Common myeloid progenitor, CD34-positive (primary cell): Measurements from ENCODE around the gene IFT20.

Experiments used
- CTCF ChIA-PET: fragments of 350-600 bp; sonication (Branson Sonifier 250); formaldehyde crosslinking; loops from one replicate; lab custom pipeline; 2021; ENCODE audit warnings: antibody characterized with exemption; lab: Charles Lee
- POLR2A ChIA-PET: fragments of 350-600 bp; sonication (Branson Sonifier 250); formaldehyde crosslinking; loops from one replicate; lab custom pipeline; 2021; ENCODE audit warnings: antibody characterized with exemption; lab: Charles Lee
- DNase-seq, 3 donors: peaks; one replicate each; pipeline versions ENCODE4 v3.0.0 to v3.0.0-alpha.2; 2013
- H3K27ac ChIP-seq, 2 experiments: 1 replicate in 1 of 2; 2 replicates in 1 of 2; pipeline ENCODE4 v1.7.0; 2013; ENCODE audit warnings: inconsistent platforms in 2 of 2, low read length in 2 of 2, mild to moderate bottlenecking in 2 of 2, low read depth in 1 of 2, moderate library complexity in 1 of 2; ENCODE audit not compliant: severe bottlenecking in 2 of 2, insufficient read depth in 1 of 2, poor library complexity in 1 of 2
- H3K27me3 ChIP-seq, 5 experiments: replicated peaks in 2 of 5; 1 replicate in 3 of 5; 2 replicates in 2 of 5; pipeline versions ENCODE4 v1.6.1 to v1.7.0; 2013; ENCODE audit warnings: low read length in 4 of 5, mild to moderate bottlenecking in 2 of 5, moderate library complexity in 2 of 5, inconsistent platforms in 1 of 5; ENCODE audit not compliant: insufficient read depth in 5 of 5, control insufficient read depth in 4 of 5
- H3K36me3 ChIP-seq, 4 experiments: 1 replicate in 2 of 4; 2 replicates in 2 of 4; pipeline versions ENCODE4 v1.6.1 to v1.7.0; 2013; ENCODE audit warnings: low read length in 3 of 4, control low read depth in 1 of 4, mild to moderate bottlenecking in 1 of 4; ENCODE audit not compliant: control insufficient read depth in 4 of 4, insufficient read depth in 4 of 4
- H3K4me1 ChIP-seq, 4 experiments: 1 replicate in 3 of 4; 2 replicates in 1 of 4; pipeline versions ENCODE4 v1.6.1 to v1.7.1; 2013; ENCODE audit warnings: low read length in 3 of 4, mild to moderate bottlenecking in 3 of 4, control low read depth in 1 of 4, inconsistent platforms in 1 of 4, moderate library complexity in 1 of 4; ENCODE audit not compliant: control insufficient read depth in 4 of 4, insufficient read depth in 4 of 4; ENCODE audit errors: control extremely low read depth in 1 of 4
- H3K4me3 ChIP-seq, 7 experiments: 1 replicate in 4 of 7; 2 replicates in 3 of 7; pipeline versions ENCODE4 v1.5.1 to v1.7.0; 2013; ENCODE audit warnings: mild to moderate bottlenecking in 7 of 7, low read length in 6 of 7, moderate library complexity in 6 of 7, inconsistent platforms in 2 of 7, low read depth in 2 of 7, control low read depth in 1 of 7; ENCODE audit not compliant: insufficient read depth in 4 of 7, control insufficient read depth in 1 of 7; ENCODE audit errors: extremely low read depth in 1 of 7
- H3K9me3 ChIP-seq, 5 experiments: 1 replicate in 4 of 5; 2 replicates in 1 of 5; pipeline versions ENCODE4 v1.6.1 to v1.7.1; 2013; ENCODE audit warnings: low read length in 4 of 5, mild to moderate bottlenecking in 2 of 5, inconsistent platforms in 1 of 5, low read depth in 1 of 5, moderate library complexity in 1 of 5; ENCODE audit not compliant: control insufficient read depth in 4 of 5, insufficient read depth in 2 of 5; ENCODE audit errors: control extremely low read depth in 1 of 5
- WGBS: methylation state at CpG from one replicate; pipeline ENCODE4 v1.1.5; 2013; ENCODE audit not compliant: insufficient coverage; 5-methylcytosine and 5-hydroxymethylcytosine counted together

IFT20 gene

DNA sequence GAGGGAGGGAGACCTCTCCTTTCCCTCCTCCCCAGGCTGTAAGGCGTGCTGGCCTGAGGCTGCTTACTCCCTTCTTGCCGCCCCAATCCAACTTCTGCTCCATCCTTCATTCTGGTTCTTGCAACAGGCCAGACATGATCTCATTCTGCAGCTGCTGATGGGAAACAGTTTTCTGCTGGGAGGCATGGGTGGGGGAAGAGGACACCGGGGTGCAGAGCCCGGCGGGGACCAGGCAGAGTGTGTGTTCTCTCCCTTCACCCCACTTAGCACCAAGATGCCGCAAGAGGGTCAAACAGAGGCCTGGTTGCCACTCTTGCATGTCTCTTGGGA, 37.6 kb upstream of the IFT20 start:
- Histone ChIP-seq H3K9me3 (no peaks in the 10 kb centered on the region), H3K36me3 (peaks cover 0 to 2% (median 0%) of the 10 kb centered on the region in 4 experiments), H3K27ac (no peak overlapping the region), H3K4me3 (peak overlapping the region in 1 of 7 experiments; percentile 83), H3K27me3 (peaks cover 0 to 14% (median 0%) of the 10 kb centered on the region in 5 experiments), H3K4me1 (peaks cover 0 to 22% (median 12%) of the 10 kb centered on the region in 4 experiments)
- POLR2A ChIA-PET = no interaction called here
- 89% methylated on average over 4 of the region's 6 CpGs for WGBS
- CTCF ChIA-PET = no interaction called here
- DNase-seq = no peak

- Histone ChIP-seq H3K4me1 (peaks cover 0 to 22% (median 12%) of the 10 kb centered on the region in 4 experiments), H3K36me3 (no peaks in the 10 kb centered on the region), H3K27ac (no peak overlapping the region), H3K9me3 (no peaks in the 10 kb centered on the region), H3K27me3 (peaks cover 0 to 14% (median 0%) of the 10 kb centered on the region in 5 experiments), H3K4me3 (peak overlapping the region; percentile 25 to 83 (median 61))
- 2% methylated on average over 45 of the region's 53 CpGs for WGBS
- peak in 2 of 3 donors; percentile 27 to 46 for DNase-seq
- POLR2A ChIA-PET = interaction anchor here (1.0 kb wide), 1 partner anchor 15 kb away, joined by 3 read pairs; the partner anchor contains the start of gene POLDIP2
- CTCF ChIA-PET = no interaction called here
Observed at GRCh38 chr17:28372203-28372944, 37.1 kb upstream of the IFT20 start.

DNA sequence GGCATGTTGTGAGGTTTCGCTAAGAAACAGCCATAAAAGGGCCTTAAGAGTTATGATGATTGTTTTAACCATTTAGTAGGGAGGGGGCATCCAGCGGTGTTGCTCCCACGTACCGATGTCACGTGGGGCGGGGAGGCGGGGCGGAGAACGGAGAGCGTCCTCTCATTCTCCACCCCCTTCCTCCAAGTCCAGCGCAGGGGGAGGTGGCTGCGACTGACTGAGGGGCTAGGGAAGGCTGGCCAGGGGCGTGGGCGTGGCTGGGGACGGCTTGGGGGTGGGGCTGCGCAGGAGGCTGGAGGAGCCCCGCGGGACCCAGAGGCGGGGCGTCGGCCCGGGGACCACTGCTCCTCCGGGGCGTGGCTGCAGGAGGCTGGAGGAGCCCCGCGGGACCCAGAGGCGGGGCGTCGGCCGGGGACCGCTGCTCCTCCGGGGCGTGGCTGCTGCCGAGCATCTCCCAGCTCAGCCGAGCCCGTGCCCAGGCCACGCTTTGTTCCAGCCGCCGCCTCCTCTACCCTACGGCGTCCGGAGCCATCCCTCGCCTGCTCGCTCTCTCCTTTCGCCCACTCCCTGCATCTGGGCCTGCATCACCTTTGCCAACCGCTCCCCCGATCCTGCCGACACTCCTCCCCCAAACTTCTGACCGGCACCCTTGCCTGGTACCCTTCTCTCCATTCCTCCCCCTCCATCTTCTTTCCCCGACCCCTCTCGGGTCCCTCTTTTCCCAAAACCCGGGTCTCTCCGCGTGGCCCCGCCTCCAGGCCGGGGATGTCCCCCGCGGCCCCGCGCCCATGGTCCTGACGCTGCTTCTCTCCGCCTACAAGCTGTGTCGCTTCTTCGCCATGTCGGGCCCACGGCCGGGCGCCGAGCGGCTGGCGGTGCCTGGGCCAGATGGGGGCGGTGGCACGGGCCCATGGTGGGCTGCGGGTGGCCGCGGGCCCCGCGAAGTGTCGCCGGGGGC, 36.3 kb upstream of the IFT20 start, which contains the start of gene SARM1:
TSS of gene SARM1 (plus strand) at position 450 of the 958 bp plus-strand sequence. CDS start at position 789, 339 bp downstream.
- no peak within 1 kb of the TSS for H3K27ac ChIP-seq
- under 1% methylated on average over 63 of the region's 80 CpGs for WGBS
- CTCF ChIA-PET = interaction anchor here (1.4 kb wide), 1 partner anchor 16 kb away, joined by 3 read pairs; no protein-coding TSS in a partner anchor

GRCh38 chr17:28370744-28371103, 35.5 kb upstream of the IFT20 start:
- peaks cover 0 to 22% (median 12%) of the 10 kb centered on the region in 4 experiments for H3K4me1 ChIP-seq
- no peaks in the 10 kb centered on the region for H3K9me3 ChIP-seq
- H3K4me3 ChIP-seq = peak overlapping the region in 3 of 7 experiments; percentile 76 to 83 (median 79)
- H3K27ac ChIP-seq = no peak overlapping the region
- H3K36me3 ChIP-seq = no peaks in the 10 kb centered on the region
- 100% methylated on average over 1 of the region's 1 CpG for WGBS
- peaks cover 0 to 14% (median 0%) of the 10 kb centered on the region in 5 experiments for H3K27me3 ChIP-seq
- CTCF ChIA-PET = interaction anchor here (0.9 to 5.1 kb wide), 5 partner anchors 8 to 43 kb away, joined by 3 to 27 read pairs (median 3); partner anchors contain the start of gene POLDIP2
- DNase-seq = no peak
- POLR2A ChIA-PET = no interaction called here

More for the DNA sequence above, 36.3 kb upstream of the IFT20 start, which contains the start of gene SARM1:
- Histone ChIP-seq H3K4me1 (peaks cover 0 to 22% (median 12%) of the 10 kb centered on the region in 4 experiments), H3K36me3 (no peaks in the 10 kb centered on the region), H3K27me3 (peaks cover 0 to 14% (median 0%) of the 10 kb centered on the region in 5 experiments), H3K4me3 (peak within 1 kb of the TSS; percentile 25 to 83 (median 61)), H3K9me3 (no peaks in the 10 kb centered on the region)
- POLR2A ChIA-PET = interaction anchor here (1.0 kb wide), 1 partner anchor 14 kb away, joined by 3 read pairs; the partner anchor contains the start of gene POLDIP2
- peak; percentile 82 to 93 (median 91) for DNase-seq

DNA sequence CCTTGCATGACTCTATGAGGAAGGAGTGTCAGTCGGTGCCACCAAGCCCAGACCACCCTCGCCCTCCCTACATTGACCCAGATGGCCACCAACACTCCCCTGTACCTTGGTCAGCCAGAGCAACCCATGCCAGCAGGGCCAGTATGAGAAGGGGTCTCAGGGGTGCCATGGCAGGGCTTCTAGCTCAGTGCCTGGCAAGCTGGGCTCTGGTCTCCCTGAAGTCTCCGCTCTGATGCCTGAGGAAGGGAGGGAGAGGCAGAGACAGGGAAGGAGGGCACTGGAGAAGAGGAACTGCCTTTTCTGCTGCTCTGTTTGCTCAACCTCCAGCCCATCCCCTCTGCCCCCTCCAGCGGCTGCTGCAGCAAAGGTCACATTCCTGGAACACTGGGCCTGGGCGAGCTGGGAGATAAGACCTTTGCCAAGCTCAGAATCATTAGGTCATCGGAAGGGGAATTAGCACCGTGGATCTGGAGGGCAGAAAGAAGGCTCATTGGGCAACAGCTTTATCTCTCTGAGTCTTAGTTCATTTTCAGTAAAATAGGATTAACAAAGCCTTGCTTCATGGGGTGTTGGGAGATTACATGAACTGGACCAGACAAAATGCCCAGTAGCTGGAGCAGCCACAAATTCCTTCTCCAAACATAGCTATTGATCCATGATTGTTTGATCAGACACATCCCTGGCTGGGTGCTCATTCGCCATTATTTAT, 34.9 kb upstream of the IFT20 start, which contains the start of gene VTN:
TSS of gene VTN (minus strand) at position 273 of the 709 bp plus-strand sequence. CDS start at position 169, 104 bp downstream.
- Histone ChIP-seq H3K27ac (no peak within 1 kb of the TSS), H3K4me3 (peak within 1 kb of the TSS in 5 of 7 experiments; percentile 4 to 83 (median 76)), H3K27me3 (peaks cover 0 to 14% (median 0%) of the 10 kb centered on the region in 5 experiments)

DNA sequence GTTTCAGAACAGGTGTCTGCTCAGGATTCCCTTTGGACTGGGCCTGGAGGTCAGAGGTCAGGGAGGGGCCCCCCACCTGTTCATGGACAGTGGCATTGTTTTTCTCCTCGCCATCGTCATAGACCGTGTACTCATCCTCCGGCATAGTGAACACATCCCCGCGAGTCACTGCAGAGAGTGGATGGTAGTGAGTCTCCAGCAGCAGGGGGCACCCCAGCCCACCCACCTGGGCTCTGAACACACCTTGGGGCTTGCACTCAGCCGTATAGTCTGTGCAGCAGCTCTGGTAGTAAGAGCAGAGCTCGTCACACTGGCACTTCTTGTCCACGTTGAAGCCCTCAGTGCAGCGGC, 34.4 kb upstream of the IFT20 start:
- DNase-seq = no peak
- Histone ChIP-seq H3K4me1 (peaks cover 0 to 22% (median 12%) of the 10 kb centered on the region in 4 experiments), H3K9me3 (no peaks in the 10 kb centered on the region), H3K36me3 (peaks cover 0 to 3% (median 0%) of the 10 kb centered on the region in 4 experiments), H3K4me3 (no peak overlapping the region), H3K27me3 (peaks cover 0 to 14% (median 0%) of the 10 kb centered on the region in 5 experiments), H3K27ac (no peak overlapping the region)
- CTCF ChIA-PET = interaction anchor here (1.2 to 5.1 kb wide), 2 partner anchors 8 to 11 kb away, joined by 4 to 27 read pairs; partner anchors contain the start of gene POLDIP2
- POLR2A ChIA-PET = no interaction called here
- 92% methylated on average over 10 of the region's 10 CpGs for WGBS

More for the DNA sequence above, 34.9 kb upstream of the IFT20 start, which contains the start of gene VTN:
- no peaks in the 10 kb centered on the region for H3K9me3 ChIP-seq
- ChIA-PET CTCF (interaction anchor here (0.9 to 5.1 kb wide), 5 partner anchors 8 to 44 kb away, joined by 3 to 27 read pairs (median 3); partner anchors contain the start of gene POLDIP2), POLR2A (no interaction called here)
- peaks cover 0 to 22% (median 12%) of the 10 kb centered on the region in 4 experiments for H3K4me1 ChIP-seq
- WGBS = 56% methylated on average over 6 of the region's 8 CpGs
- H3K36me3 ChIP-seq = no peaks in the 10 kb centered on the region
- peak in 2 of 3 donors; percentile 15 for DNase-seq
